GM18508 (cell line): ENCODE measurements around the gene INSL6.
"Not testable (repeated sequence)": the region's sequence is repeated elsewhere in the genome, so short reads cannot be mapped to it uniquely, and the experiment has no call there.

Source experiments
- ATAC-seq: cut with Tn5 transposase; IDR thresholded peaks from one replicate; pipeline ENCODE4 v1.9.1; 2021; ENCODE audit warnings: moderate number of reproducible peaks; ENCODE audit not compliant: insufficient read depth, unreplicated experiment

Gene INSL6, protein sequence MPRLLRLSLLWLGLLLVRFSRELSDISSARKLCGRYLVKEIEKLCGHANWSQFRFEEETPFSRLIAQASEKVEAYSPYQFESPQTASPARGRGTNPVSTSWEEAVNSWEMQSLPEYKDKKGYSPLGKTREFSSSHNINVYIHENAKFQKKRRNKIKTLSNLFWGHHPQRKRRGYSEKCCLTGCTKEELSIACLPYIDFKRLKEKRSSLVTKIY

DNA sequence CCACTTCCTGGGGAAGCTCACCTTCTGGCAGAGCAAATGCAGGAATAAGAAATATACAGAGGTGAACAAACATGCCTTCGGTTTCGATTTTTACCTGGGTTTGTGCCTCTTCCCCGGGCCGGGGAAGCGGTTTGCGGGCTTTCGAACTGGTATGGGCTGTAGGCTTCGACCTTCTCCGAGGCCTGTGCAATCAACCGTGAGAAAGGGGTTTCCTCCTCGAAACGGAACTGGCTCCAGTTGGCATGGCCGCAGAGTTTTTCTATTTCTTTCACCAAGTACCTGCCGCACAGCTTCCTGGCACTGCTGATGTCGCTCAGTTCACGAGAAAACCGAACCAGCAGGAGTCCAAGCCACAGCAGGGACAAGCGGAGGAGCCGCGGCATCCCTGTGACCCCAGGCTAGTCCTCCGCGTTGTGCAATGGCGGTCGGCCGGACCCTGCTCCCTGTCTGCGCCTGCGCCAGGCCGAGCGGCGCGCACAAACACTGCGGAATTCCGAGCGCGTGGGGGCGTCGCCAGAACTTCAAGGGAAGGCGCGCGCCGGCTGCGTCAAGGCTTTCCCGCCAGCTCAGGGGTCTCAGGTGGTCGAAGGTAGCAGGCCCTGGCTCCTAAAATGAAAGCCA is at the start of gene INSL6:
TSS of gene INSL6 (minus strand) at position 420 of the 621 bp plus-strand sequence. CDS start at position 383, 37 bp downstream.
- ATAC-seq, result no peak

- ATAC-seq, result no peak
These were observed 45.8 kb upstream of the INSL6 start, which contains the start of gene INSL4 for GRCh38 chr9:5231212-5231611. Gene INSL4, plus strand, starts transcription at chr9:5231419. Its CDS starts 105 bp downstream, at chr9:5231524.

DNA sequence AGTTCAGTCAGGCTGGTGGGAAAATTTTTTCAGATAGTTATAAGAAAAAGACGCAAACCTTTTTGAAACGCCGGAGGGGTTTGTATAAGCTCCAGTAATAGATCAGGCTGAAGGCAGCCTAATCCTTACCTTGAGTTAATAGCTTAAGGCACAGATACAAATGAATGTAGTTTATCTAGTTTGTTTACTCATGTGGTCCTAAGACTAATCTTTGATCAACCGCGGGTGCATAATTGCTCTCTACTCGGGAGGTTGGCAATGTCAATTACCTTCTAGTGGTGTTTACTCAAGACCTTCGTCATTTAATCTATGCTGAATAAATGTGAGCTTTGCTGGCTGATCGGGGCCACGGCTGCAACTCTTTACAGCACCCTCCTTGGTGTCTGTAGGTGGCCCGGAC is 45.1 kb upstream of the INSL6 start:
- ATAC-seq, result no peak

- no peak for ATAC-seq
These were observed 19.6 kb upstream of the INSL6 start for GRCh38 chr9:5205071-5205470.

- ATAC-seq, result no peak
These were observed 10.0 kb upstream of the INSL6 start for GRCh38 chr9:5195463-5195862.

DNA sequence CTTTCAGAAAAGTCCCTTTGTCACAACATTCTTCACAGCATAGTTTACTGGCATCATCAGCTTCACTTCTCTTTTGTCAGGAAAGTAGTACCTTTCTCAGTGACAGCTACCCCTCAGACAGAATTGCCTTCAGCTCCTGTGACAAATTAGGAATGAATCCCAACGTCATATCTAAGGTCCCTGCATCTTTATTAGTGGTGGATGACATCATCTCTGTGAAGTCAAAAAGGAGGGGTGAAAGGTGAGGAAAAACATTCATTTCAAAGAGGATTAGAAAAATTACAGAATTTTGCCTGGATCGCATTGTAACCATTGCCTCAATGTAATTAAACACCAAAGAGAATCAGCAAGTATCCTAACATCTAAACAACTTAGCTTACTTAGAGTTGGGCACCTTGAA is 7.9 kb upstream of the INSL6 start:
- no peak for ATAC-seq

DNA sequence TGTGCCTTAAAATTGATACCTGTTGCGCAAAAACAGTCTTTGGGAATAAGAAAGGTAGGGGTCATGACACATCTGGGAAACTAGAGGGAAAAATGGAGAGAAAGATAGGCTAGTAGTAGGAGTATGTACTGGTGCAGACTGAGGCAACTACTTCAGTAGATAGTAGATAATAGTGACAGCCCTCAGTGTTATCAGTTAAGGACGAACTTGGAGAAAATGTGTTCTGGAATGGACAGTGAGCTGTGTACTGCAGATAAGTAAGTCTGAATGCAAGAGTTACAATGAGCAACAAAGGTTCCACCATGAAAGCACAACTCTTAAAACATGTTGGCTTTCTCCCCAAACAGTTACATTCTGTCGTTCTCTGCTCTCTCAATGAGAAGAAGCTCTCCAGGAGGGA is 6.5 kb upstream of the INSL6 start:
- ATAC-seq, result no peak

DNA sequence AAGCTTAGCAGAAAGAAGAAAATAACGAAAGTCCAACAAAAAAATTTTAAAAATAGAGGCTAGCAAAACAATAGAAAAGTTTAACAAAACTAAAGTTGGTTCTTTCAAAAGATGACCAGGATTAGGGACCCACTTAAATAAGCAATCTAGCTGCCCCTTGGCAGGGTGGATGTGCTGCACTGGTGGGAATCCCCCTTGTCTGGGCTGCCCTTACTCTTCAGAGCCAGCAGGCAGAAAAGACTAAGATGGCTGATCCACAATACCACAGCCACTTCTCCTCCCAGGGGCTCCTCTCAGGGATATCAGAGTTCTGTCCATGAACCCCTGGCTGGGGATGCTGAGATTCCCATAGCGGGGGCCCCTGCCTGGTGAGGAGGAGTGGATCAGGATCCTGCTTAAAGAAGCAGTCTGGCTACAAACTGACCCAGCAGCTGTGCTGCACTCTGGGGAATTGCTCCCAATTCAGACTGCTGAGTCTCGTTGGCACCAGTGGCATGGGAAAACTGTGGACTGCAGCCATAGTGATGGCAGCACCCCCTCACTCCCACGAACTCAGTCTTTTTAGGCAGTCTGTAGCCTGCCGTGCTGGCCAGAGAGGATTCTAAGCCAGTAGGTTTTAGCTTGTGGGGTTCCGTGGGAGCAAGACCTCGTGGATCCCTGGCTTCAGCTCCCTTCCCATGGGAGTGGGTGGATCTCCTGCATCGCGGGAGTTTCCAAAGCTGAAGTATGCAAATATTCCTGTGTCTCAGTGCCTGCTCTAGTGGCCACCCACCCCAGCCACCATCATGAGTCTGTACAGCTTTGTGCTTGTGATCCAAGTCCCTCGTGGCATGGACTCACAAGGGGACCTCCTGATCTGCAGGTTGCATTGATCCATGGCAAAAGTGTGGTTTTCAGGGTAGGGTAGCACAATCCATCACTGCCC is 2.9 kb upstream of the INSL6 start:
- no peak for ATAC-seq

DNA sequence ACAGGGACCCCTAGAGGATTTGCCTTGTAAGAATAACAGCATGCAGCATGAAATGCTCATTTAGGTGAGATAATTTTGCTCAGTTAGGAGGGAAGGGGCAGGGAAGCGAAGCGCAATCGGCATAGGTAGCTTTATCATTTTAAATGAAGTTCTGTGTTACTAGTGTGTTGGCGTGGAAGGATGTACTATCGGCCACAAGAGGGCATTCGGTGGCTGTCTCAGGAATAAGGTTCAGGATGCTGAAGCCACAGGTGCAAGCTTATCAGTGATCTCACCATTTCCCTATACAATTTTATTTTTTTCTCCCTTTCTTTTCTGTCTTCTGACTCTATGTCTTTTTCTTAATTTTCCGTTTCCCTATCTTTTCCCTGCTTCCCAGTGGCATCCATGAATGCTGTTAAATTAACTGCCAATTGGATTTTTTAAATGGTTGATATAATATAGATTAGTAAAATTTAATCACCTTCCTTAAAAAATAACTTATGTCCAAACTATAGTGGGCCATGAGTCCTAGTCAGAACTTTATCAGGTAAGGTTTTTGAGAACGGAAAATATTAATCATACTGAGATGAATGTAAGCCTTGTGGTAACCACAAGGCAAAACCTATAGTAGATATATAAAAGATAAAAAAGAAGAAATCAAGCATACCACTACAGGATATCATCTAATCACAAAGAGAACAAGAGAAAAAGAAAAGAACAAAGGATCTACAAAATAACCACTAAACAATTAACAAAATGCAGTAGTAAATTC is 1.2 kb upstream of the INSL6 start:
- ATAC-seq, result no peak

DNA sequence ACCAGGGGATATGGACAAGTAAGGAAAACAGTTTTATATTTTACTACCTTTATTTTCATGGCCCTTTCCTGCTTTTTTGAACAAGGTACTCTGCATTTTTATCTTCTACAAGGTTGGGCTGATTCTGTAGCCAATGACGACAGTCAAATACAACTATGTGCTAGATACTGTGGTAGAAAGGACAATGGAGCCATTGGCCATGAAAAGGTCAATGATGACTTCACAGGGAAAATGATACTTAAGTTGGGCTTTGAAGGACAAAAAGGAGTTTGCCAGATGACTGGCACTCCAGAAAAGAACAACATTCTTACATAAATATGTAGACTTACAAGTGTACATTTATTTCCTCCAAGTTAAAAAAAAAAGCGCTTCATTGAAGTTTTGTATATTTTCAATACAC is 663 bp downstream of the INSL6 start:
- no peak for ATAC-seq

- not testable (repeated sequence) for ATAC-seq
These were observed 4.8 kb downstream of the INSL6 start for GRCh38 chr9:5180631-5181030.

- no peak for ATAC-seq
These were observed 7.2 kb downstream of the INSL6 start for GRCh38 chr9:5178126-5178805.

GRCh38 chr9:5146241-5146640 is 39.2 kb downstream of the INSL6 start:
- no peak for ATAC-seq

DNA sequence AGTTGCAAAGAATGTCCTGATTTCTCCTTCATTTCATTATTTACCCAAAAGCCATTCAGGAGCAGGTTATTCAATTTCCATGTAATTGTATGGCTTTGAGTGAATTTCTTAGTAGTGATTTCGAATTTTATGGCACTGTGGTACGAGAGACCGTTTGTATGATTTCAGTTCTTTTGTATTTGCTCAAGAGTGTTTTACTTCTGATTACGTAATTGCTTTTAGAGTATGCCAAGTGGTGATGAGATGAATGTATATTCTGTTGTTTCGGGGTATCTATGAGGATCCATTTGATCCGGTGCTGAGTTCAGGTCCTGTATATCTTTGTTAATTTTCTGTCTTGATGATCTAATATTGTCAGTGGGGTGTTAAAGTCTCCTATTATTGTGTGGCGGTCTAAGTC is 41.2 kb downstream of the INSL6 start:
- no peak for ATAC-seq

DNA sequence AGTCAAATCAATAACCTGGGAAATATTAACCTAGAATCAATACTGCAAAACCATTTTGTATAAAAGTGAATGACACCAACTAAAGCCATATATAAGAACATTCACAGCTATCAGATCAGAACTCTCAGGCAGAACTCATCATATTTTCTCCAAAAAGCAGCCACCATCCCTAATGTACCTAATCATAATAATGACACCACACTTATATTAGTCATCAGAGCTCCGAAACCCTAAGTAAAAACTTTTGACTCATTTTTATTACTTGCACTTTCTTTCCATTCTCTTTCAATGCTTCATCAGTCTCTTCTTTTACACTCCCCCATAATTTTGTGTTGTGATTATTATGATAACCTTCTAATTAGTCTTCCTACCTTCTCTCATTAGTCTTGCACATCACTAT is 45.3 kb downstream of the INSL6 start:
- no peak for ATAC-seq

GRCh38 chr9:5122516-5122915 is 62.9 kb downstream of the INSL6 start:
- ATAC-seq, result no peak

GRCh38 chr9:5122116-5122515 is 63.3 kb downstream of the INSL6 start:
- ATAC-seq, result no peak

- no peak for ATAC-seq
These were observed 71.3 kb downstream of the INSL6 start for GRCh38 chr9:5113994-5114748.
